NCI-H748 (cell line): Measurements from ENCODE around the gene CDH6.
A peak's percentile ranks its signal among the peaks of the same experiment; 100 is the strongest.

Experiments
- DNase-seq: peaks from one replicate; lab custom pipeline; 2025; ENCODE audit not compliant: unreplicated experiment; lab: John Stamatoyannopoulos, UW

The CDH6 gene

DNA sequence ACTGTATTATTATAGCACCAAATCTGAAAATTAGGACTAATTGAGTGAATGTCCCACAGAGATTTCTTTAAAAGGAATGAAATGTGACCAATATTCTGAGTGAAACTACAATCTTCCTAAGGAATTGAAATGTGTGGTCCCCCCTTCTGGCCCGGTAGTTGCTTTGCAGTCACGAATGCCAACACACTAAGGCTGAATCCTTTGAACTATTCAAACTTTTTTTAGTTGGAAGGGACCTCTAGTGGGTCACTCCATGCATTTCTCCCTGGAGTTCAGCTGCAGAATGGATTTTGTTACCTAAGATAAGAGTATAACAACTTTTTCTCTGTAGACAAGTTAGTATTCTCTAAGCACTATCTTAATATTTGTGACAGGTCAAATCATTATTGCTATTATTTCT lies 2.8 kb downstream of the CDH6 start:
- DNase-seq = no peak

- no peak for DNase-seq
Measured at GRCh38 chr5:31197183-31197582, 3.7 kb downstream of the CDH6 start.

DNA sequence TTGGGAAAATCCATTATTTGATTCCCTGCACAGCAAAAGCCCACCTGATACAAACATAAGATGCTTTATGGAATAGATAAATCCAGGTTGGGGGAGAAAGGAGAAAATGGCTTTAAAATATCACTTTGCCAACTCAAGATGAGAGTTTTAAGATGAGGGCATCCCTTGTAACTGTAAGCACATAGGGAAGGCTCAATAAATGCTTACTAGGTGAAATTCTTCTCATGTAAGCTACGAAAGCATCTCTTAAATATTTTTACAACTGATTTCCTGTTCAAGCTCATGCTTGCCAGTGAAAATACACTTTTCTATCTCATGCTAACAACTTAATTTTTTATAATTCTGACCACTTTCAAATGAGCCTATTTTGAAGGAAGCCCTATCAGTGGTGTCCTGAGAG lies 11.5 kb downstream of the CDH6 start:
- DNase-seq = no peak

DNA sequence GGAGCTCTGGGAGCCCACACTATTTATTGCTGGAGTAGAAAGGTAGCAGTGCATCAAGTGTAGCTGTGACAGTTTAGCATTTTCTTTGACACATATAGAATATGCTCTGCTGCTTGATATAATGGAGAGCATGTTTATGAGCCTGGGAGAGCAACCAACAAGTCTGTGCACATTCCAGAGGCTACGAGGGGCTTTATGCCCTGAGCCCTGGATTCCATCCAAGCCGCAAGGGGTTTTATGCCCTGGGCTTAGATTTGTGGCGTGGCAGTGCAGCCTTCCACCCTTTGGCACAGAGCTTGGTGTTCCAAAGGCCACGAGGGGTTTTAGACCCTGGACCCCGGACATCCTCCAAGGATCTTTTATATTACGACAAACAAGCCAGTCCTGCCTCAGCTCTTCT lies 14.6 kb downstream of the CDH6 start:
- DNase-seq = no peak

- no peak for DNase-seq
Measured at GRCh38 chr5:31209334-31209733, 15.8 kb downstream of the CDH6 start.

GRCh38 chr5:31211098-31211497 lies 17.6 kb downstream of the CDH6 start:
- DNase-seq = no peak

DNA sequence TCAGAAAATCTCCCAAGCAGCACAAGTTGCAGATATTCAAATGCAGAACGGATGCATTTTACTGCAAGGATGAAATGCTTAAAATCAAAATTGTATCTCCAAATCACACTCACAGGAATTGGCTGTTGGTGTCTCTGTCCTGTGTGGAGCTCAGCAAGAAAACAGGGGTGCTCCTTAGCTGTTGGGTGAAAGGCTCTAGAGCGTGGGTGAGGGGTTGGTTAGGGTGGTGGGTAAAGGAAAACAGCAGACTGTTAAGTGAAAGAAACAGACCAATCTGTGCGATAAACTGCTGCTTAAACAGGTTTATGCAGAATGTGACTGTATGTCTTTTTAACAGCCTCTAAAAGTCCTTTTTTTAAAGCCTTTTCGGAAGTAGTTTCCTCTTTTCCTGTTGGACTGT lies 19.8 kb downstream of the CDH6 start:
- DNase-seq = no peak

DNA sequence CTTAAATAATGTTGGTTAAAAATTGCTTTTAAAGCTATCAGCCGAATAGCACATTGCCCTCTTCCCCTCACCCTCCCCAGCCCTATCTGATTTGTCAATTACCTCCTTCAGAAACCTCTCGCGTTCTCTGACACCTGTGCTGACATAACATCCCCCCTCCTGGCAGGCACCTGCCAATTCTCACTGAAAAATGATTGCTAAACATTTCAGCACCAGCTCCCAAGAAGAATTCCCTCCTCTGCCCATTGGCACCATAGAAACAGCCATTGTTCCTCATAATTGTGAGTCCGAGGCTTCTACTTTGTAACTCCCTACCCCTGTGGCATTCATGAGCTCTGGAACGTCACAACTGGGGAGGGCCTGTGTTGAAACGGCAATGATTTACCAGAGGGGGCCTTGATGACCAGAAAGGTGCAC lies 20.2 kb downstream of the CDH6 start:
- peak; percentile 99 for DNase-seq

- DNase-seq = no peak
Measured at GRCh38 chr5:31214229-31214628, 20.7 kb downstream of the CDH6 start.

GRCh38 chr5:31215236-31215635 lies 21.8 kb downstream of the CDH6 start:
- no peak for DNase-seq

DNA sequence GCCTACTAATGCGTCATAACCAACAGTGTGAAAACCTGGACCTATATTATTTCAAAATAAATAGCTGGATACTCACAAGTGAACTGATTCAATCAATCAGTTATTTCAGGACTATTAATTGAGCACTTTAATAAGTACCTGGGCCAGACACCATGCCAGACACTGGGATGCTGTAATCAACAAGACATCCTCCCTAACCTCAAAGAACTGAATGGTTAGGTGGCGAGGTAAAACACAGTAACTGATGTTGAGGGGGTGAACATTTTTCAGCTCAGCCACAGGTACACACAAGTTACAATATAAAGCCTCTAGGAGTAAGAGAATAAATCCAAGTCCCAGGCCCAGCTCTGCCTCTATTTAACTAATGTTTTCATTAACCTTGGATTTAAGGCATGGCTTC lies 24.0 kb downstream of the CDH6 start:
- DNase-seq = no peak

- DNase-seq = no peak
Measured at GRCh38 chr5:31218978-31219377, 25.5 kb downstream of the CDH6 start.

- peak; percentile 68 for DNase-seq
Measured at GRCh38 chr5:31221001-31221400, 27.5 kb downstream of the CDH6 start.

DNA sequence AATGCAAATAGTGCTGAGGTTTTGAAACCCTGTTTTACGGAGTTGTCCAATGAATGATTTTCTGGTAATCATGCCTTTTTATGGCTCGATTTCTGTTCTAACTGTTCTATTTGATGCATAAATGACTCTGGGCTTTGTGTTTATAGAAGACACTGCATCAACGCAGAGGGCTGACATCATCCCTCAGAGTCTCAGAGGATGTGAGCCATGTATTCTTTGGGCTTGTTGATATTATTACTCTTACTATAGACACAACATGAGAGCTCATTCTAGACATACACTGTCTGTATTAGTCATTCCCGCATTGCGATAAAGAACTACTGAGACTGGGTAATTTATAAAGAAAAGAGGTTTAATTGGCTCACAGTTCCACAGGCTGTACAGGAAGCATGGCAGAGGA lies 31.6 kb downstream of the CDH6 start:
- no peak for DNase-seq

DNA sequence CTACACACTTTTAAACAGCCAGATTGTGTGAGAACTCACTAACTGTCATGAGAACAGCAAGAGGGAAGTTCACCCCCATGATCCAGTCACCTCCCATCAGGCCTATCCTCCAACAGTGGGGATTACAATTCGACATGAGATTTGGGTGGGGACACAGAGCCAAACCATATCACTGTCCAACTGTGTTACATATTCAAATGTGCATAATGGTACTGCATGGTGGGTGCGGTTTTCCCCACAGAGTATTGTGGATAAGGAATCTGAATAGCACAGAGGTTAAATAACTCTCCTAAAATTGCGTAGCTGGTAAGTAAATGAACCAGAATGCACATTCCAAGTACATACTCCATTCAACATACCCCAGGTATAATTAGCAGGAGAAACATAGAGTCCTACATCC lies 32.1 kb downstream of the CDH6 start:
- DNase-seq = no peak

DNA sequence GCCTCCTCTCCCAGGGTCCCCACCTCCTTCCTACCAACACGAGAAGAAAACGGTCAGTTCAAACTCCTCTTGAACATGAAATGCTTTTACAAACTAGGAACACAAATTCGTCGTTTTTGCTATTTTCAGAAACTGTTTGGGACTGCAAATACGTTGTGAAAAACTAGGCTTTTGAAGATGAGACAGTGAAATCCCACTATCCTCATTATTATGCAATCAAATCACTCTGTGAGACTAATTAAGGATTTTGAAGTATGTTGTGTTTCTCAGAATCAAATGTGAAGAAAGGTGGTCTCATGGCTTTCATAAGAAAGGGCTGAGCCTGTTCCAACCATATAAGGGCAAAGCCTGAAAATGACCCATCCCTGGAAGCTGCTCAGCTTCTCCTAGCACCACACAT lies 33.2 kb downstream of the CDH6 start:
- no peak for DNase-seq

GRCh38 chr5:31229266-31229665 lies 35.8 kb downstream of the CDH6 start:
- DNase-seq = no peak

DNA sequence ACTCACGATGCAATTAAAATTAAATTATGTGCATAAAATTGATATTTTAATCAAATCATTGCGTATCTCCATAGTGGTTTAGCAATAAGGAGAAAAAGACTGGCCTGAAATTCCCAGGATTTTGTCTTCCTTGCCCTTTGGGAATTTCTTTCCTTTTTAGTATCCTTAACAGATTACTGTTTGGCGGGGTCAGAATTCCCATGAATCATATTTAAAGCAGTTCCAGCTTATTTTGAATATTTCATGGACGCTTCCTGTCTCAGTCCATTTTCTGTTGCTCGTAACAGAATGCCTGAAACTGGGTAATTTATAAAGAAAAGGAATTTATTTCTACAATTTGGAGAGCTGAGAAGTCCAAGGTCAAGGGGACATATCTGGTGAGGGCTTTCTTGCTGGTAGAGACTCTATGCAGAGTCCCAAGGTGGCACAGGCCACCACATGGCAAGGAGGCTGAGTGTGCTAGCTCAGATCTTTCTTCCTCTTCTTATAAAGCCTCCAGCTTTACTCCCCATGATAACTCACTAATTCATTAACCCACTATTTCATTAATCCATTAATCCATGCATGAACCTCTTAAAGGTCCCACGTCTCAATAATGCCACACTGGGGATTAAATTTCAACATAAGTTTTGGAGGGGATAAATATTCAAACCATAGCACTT lies 37.8 kb downstream of the CDH6 start:
- DNase-seq = no peak

DNA sequence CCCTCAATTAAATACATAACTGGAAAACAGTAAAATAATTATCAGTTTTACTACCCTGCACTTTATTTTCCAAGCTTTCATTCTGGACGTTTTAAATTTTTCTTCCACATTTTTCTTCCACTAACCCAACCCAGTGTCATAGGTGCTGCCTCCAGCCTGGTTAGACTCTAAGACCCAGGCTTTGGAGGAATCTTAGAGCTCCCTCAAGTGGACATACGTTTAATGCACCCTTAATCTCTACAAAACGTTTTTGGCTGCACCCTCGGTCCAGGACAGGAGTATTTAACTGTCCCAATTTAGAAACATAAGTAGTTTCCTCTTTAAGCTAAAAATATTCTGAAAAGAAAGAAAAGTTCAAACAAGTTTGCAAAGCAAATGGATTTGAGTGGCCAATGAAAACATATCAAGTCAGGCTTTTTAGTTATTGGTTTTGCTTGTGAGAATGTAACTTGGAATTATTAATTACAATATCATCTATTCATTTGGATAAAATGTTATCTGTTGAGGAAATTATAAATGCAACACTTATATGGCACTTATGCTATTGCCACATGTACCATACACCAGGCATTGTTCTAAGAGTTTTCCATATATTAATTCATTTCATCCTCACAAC lies 38.9 kb downstream of the CDH6 start:
- DNase-seq = peak; percentile 90

GRCh38 chr5:31235381-31235780 lies 41.9 kb downstream of the CDH6 start:
- no peak for DNase-seq

GRCh38 chr5:31236339-31236738 lies 42.9 kb downstream of the CDH6 start:
- no peak for DNase-seq

DNA sequence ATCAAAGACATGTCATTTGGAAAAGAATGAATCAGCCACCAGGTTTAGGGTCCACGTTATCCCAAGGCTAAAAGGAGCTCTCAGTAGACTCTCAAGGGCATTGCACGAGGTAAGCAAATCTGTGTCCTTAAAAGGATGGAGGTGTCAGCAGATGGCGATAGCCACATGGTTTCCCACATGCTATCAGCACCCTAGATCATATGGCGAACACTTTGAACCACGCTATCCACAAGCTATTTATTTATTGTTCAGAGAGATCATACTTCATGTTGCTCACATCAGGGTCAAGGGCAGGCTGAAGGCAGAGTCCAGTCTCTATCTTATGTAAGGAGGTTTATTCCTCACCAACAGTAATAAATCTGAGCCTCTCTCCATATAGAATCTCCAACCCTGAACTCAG lies 43.7 kb downstream of the CDH6 start:
- peak; percentile 58 for DNase-seq

DNA sequence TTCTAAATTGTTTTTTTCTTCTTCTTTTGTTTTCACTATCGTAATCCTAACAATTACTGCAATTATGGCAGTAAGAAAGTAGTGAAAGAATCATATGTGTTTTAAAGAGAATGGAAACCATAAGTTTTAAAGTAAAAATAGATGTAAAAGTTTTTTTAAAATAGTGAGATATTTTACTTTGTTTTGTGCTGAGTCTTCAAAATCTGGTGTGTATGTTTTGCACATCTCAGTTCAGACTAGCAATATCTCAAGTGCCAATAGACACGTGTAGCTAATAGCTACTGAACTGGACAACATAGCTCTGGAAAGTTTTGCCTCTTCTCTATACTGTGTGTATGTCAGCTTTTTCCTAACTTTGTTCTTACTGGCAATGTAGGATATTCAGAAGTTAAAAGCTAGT lies 45.0 kb downstream of the CDH6 start:
- no peak for DNase-seq
